Measurements from ENCODE around the gene CTU2. TPM values are rescaled to one million over a fixed set of nuclear protein-coding genes. Genes with fewer than 3 reads are reported as not detected.

CTU2 gene
- polyA plus RNA-seq, 1 donor (not counting 4 experiments of a cell fraction or from before 2014, with no cell fraction given): 6.3 TPM

- no peaks in the 10 kb centered on the region for H3K9me3 ChIP-seq (ENCODE audit: control insufficient read depth, low read depth, low read length)
- H3K27ac ChIP-seq (ENCODE audit: control insufficient read depth, insufficient read depth, low read length): no peak overlapping the region
- no peak overlapping the region for H2AFZ ChIP-seq (ENCODE audit: control insufficient read depth, low read length)
- H4K20me1 ChIP-seq (ENCODE audit: control insufficient read depth, extremely low read depth, insufficient read depth, low read length): peaks cover 14% of the 10 kb centered on the region
- no peak overlapping the region for H3K9ac ChIP-seq (ENCODE audit: control insufficient read depth, extremely low read depth, insufficient read depth, low read length)
- H3K79me2 ChIP-seq (ENCODE audit: control insufficient read depth, insufficient read depth, low read length): no peaks in the 10 kb centered on the region
- DNase-seq (ENCODE audit: low read depth, low spot score) (no peak), FAIRE-seq (no peak)
- H3K4me3 ChIP-seq (ENCODE audit: control insufficient read depth in 2 of 3, extremely low read depth in 1 of 3, insufficient read depth in 2 of 3, low read depth in 1 of 3, low read length in 3 of 3): no peak overlapping the region
- H3K9me1 ChIP-seq (ENCODE audit: control insufficient read depth, extremely low read depth, insufficient read depth, low read length): peaks cover 2% of the 10 kb centered on the region
- dilution Hi-C loops (cut with MboI; ENCODE audit: extremely low pct_ligation_motif_present, low sequenced_read_pairs): no loop called here
- TF ChIP-seq CTCF (optimal IDR thresholded peaks at IDR 0.05 in 1 of 3, IDR thresholded peaks at IDR 0.05 in 1 of 3, conservative IDR thresholded peaks at IDR 0.05 in 1 of 3; ENCODE audit: extremely low read depth in 1 of 3, insufficient read depth in 2 of 3, low read length in 3 of 3) (no peak), EZH2 (IDR thresholded peaks at IDR 0.05; ENCODE audit: low read length) (no peak)
- H3K4me1 ChIP-seq (ENCODE audit: control insufficient read depth, extremely low read depth, insufficient read depth, low read length): peaks cover 6% of the 10 kb centered on the region
- no peak overlapping the region for H3K4me2 ChIP-seq (ENCODE audit: control insufficient read depth, extremely low read depth, insufficient read depth, low read depth, low read length)
- H3K36me3 ChIP-seq (ENCODE audit: control insufficient read depth in 2 of 2, extremely low read depth in 1 of 2, insufficient read depth in 2 of 2, low read length in 2 of 2): peaks cover 33 to 40% of the 10 kb centered on the region in 2 experiments
- H3K27me3 ChIP-seq (ENCODE audit: control insufficient read depth, extremely low read depth, insufficient read depth, low read length): no peaks in the 10 kb centered on the region
Observed at GRCh38 chr16:88735616-88736015, 29.3 kb downstream of the CTU2 start.

- Histone ChIP-seq H3K27me3 (ENCODE audit: control insufficient read depth, extremely low read depth, insufficient read depth, low read length) (no peaks in the 10 kb centered on the region), H3K4me3 (ENCODE audit: control insufficient read depth in 2 of 3, extremely low read depth in 1 of 3, insufficient read depth in 2 of 3, low read depth in 1 of 3, low read length in 3 of 3) (no peak overlapping the region), H3K4me2 (ENCODE audit: control insufficient read depth, extremely low read depth, insufficient read depth, low read depth, low read length) (no peak overlapping the region), H3K9ac (ENCODE audit: control insufficient read depth, extremely low read depth, insufficient read depth, low read length) (no peak overlapping the region), H3K9me1 (ENCODE audit: control insufficient read depth, extremely low read depth, insufficient read depth, low read length) (peaks cover 2% of the 10 kb centered on the region), H4K20me1 (ENCODE audit: control insufficient read depth, extremely low read depth, insufficient read depth, low read length) (peaks cover 14% of the 10 kb centered on the region), H3K36me3 (ENCODE audit: control insufficient read depth in 2 of 2, extremely low read depth in 1 of 2, insufficient read depth in 2 of 2, low read length in 2 of 2) (peaks cover 28 to 39% of the 10 kb centered on the region in 2 experiments), H2AFZ (ENCODE audit: control insufficient read depth, low read length) (no peak overlapping the region), H3K4me1 (ENCODE audit: control insufficient read depth, extremely low read depth, insufficient read depth, low read length) (peaks cover 6% of the 10 kb centered on the region), H3K79me2 (ENCODE audit: control insufficient read depth, insufficient read depth, low read length) (no peaks in the 10 kb centered on the region), H3K27ac (ENCODE audit: control insufficient read depth, insufficient read depth, low read length) (no peak overlapping the region), H3K9me3 (ENCODE audit: control insufficient read depth, low read depth, low read length) (no peaks in the 10 kb centered on the region)
- dilution Hi-C loops (cut with MboI; ENCODE audit: extremely low pct_ligation_motif_present, low sequenced_read_pairs): no loop called here
- no peak for FAIRE-seq
- TF ChIP-seq CTCF (optimal IDR thresholded peaks at IDR 0.05 in 1 of 3, IDR thresholded peaks at IDR 0.05 in 1 of 3, conservative IDR thresholded peaks at IDR 0.05 in 1 of 3; ENCODE audit: extremely low read depth in 1 of 3, insufficient read depth in 2 of 3, low read length in 3 of 3) (no peak), EZH2 (IDR thresholded peaks at IDR 0.05; ENCODE audit: low read length) (no peak)
- no peak for DNase-seq (ENCODE audit: low read depth, low spot score)
Observed at GRCh38 chr16:88736088-88736487, 29.8 kb downstream of the CTU2 start.

All from keratinocyte (primary cell).